SH-SY5Y (cell line): ENCODE data around the gene EME2.

Experiments
- GATA2 ChIP-seq: IDR thresholded peaks from 2 replicates; pipeline ENCODE4 v1.6.1; 2011; ENCODE audit warnings: mild to moderate bottlenecking, low read depth, low read length
- GATA3 ChIP-seq: IDR thresholded peaks from 2 replicates; pipeline ENCODE4 v1.6.1; 2011; ENCODE audit warnings: low read depth, mild to moderate bottlenecking, low read length, moderate library complexity

GRCh38 chr16:1729026-1729425, 43.6 kb upstream of the EME2 start:
- no peak for TF ChIP-seq GATA2
- TF ChIP-seq GATA3, result no peak
